Naive thymus-derived CD4-positive, alpha-beta T cell (primary cell): ENCODE measurements around the gene VWA5B1. TPM values are rescaled to one million over a fixed set of nuclear protein-coding genes. Genes with fewer than 3 reads are reported as not detected.

Source experiments
- ATAC-seq: fragments of 150-1000 bp; cut with Tn5 transposase; 2 replicates; pipeline ENCODE4 v1.10.0; 2021; ENCODE audit warnings: mild to moderate bottlenecking, moderate library complexity
- CTCF ChIA-PET: fragments of 350-600 bp; sonication (Branson Sonifier 250); formaldehyde crosslinking; loops from one replicate; lab custom pipeline; 2021; ENCODE audit warnings: antibody characterized with exemption; lab: Charles Lee
- POLR2A ChIA-PET: fragments of 350-600 bp; sonication (Branson Sonifier 250); formaldehyde crosslinking; loops from one replicate; lab custom pipeline; 2021; ENCODE audit warnings: antibody characterized with exemption, inconsistent platforms; lab: Charles Lee
- DNase-seq, 9 donors: peaks; one replicate each; pipeline versions ENCODE4 v3.0.0 to v3.0.0-alpha.2; 2020 to 2022; ENCODE audit warnings: mixed read lengths in 1 of 9
- H3K27ac ChIP-seq: one replicate; pipeline ENCODE4 v1.7.0; 2013; ENCODE audit warnings: mild to moderate bottlenecking, low read depth, low read length, moderate library complexity
- H3K27me3 ChIP-seq, 2 donors: one replicate each; pipeline ENCODE4 v1.7.0; 2013; ENCODE audit warnings: low read length in 2 of 2, mild to moderate bottlenecking in 2 of 2, moderate library complexity in 2 of 2; ENCODE audit not compliant: control insufficient read depth in 2 of 2, insufficient read depth in 2 of 2
- H3K36me3 ChIP-seq, 3 experiments: 1 replicate in 2 of 3; 2 replicates in 1 of 3; pipeline ENCODE4 v1.7.0; 2013; ENCODE audit warnings: low read length in 3 of 3, mild to moderate bottlenecking in 3 of 3, moderate library complexity in 1 of 3; ENCODE audit not compliant: insufficient read depth in 3 of 3, control insufficient read depth in 2 of 3
- H3K4me1 ChIP-seq, 2 donors: one replicate each; pipeline ENCODE4 v1.7.0; 2013; ENCODE audit warnings: low read length in 2 of 2, mild to moderate bottlenecking in 2 of 2, moderate library complexity in 1 of 2; ENCODE audit not compliant: control insufficient read depth in 2 of 2, insufficient read depth in 2 of 2
- H3K4me3 ChIP-seq: 2 replicates; pipeline ENCODE4 v1.7.0; 2013; ENCODE audit warnings: mild to moderate bottlenecking, low read length
- H3K9me3 ChIP-seq, 3 experiments: 1 replicate in 2 of 3; 2 replicates in 1 of 3; pipeline ENCODE4 v1.7.0; 2013; ENCODE audit warnings: low read length in 3 of 3; ENCODE audit not compliant: control insufficient read depth in 2 of 3
- H3K27ac Mint-ChIP-seq, 9 donors: one replicate each; pipeline ENCODE4 v1.8.0; 2020 to 2022; ENCODE audit warnings: mixed read lengths in 9 of 9, mild to moderate bottlenecking in 8 of 9, moderate library complexity in 5 of 9, inconsistent platforms in 2 of 9
- H3K27me3 Mint-ChIP-seq, 5 donors: one replicate each; pipeline ENCODE4 v1.8.0; 2021 to 2022; ENCODE audit warnings: mixed read lengths in 5 of 5, mild to moderate bottlenecking in 1 of 5
- H3K36me3 Mint-ChIP-seq, 5 donors: one replicate each; pipeline ENCODE4 v1.8.0; 2020 to 2022; ENCODE audit warnings: mixed read lengths in 5 of 5, mild to moderate bottlenecking in 3 of 5, inconsistent platforms in 1 of 5
- H3K4me1 Mint-ChIP-seq, 7 donors: one replicate each; pipeline ENCODE4 v1.8.0; 2020 to 2022; ENCODE audit warnings: mixed read lengths in 7 of 7, mild to moderate bottlenecking in 3 of 7, inconsistent platforms in 1 of 7
- H3K4me3 Mint-ChIP-seq, 10 donors: one replicate each; pipeline ENCODE4 v1.8.0; 2020 to 2022; ENCODE audit warnings: mild to moderate bottlenecking in 10 of 10, mixed read lengths in 10 of 10, moderate library complexity in 6 of 10, inconsistent platforms in 2 of 10
- H3K9me3 Mint-ChIP-seq, 11 donors: one replicate each; pipeline ENCODE4 v1.8.0; 2020 to 2022; ENCODE audit warnings: mixed read lengths in 11 of 11, mild to moderate bottlenecking in 4 of 11, inconsistent platforms in 1 of 11, moderate library complexity in 1 of 11
- intact Hi-C, 2 donors: fragments of 100-400 bp; cut with micrococcal nuclease; formaldehyde crosslinking; loops; one replicate each; pipeline ENCODE4 v1.15.1; 2023
- polyA plus RNA-seq, 2 donors: library from polyadenylated mRNA; unstranded; fragments of 300-500 nt; fragmentation: Illumina TruSeq; gene quantifications; one replicate each; pipeline ENCODE4 v1.2.3, GENCODE V29; 2021
- total RNA-seq, 6 experiments: library from RNA in 5 of 6; stranded (reverse) in 5 of 6; gene quantifications; 1 replicate in 5 of 6; 2 replicates in 1 of 6; pipeline ENCODE4 v1.2.3 and lab custom pipeline; 2021 to 2026

The VWA5B1 gene
- total and polyA plus RNA-seq, 7 experiments from 2014 or later = 0.05 to 0.46 (median 0.08) TPM; not detected in 2

DNA sequence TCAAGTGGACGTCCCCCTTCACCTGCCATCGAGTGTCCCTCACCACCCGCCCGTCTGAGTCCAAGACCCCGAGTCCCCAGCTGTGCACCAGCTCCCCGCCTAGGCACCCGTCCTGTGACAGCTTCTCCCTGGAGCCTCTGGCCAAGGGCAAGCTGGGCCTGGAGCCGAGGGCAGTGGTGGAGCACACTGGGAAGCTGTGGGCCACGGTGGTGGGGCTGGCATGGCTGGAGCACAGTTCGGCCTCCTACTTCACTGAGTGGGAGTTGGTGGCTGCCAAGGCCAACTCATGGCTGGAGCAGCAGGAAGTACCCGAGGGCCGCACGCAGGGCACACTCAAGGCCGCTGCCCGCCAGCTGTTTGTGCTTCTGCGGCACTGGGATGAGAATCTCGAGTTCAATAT lies 63.2 kb downstream of the VWA5B1 start:
- Mint-ChIP-seq H3K27me3 (peaks cover 0 to 19% (median under 1%) of the 10 kb centered on the region in 5 donors), H3K4me3 (no peak overlapping the region), H3K9me3 (no peaks in the 10 kb centered on the region), H3K4me1 (peaks cover 0 to 1% (median 0%) of the 10 kb centered on the region in 7 donors), H3K36me3 (no peaks in the 10 kb centered on the region), H3K27ac (no peak overlapping the region)
- POLR2A ChIA-PET = no interaction called here
- Histone ChIP-seq H3K4me1 (no peaks in the 10 kb centered on the region), H3K4me3 (no peak overlapping the region), H3K9me3 (no peaks in the 10 kb centered on the region), H3K36me3 (no peaks in the 10 kb centered on the region), H3K27ac (no peak overlapping the region), H3K27me3 (no peaks in the 10 kb centered on the region)
- ATAC-seq = no peak
- DNase-seq = no peak
- CTCF ChIA-PET = no interaction called here
- intact Hi-C loops = no loop called here

DNA sequence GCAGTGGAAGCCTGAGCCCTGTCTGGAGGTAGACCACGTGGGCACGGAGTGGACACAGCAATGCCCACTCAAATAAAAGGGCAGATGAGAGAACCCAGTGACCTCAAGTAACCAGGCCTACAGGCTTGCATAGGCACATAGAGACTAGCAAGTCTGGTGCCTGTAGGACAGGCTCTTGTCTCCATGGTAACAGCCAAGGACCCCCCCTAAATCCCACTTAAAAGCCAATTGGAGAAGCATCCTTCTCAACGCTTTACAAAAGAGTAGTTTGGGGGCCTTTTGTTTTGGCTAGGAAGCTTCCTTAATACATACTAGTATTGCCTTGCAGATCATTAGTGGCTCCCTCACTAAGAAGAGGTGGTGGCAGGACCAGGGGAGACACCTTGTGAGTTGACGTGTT lies 63.9 kb downstream of the VWA5B1 start:
- ChIA-PET CTCF (no interaction called here), POLR2A (no interaction called here)
- Mint-ChIP-seq H3K9me3 (no peaks in the 10 kb centered on the region), H3K27me3 (peaks cover 4 to 21% (median 7%) of the 10 kb centered on the region in 5 donors), H3K4me1 (peaks cover 3 to 8% (median 6%) of the 10 kb centered on the region in 7 donors), H3K36me3 (no peaks in the 10 kb centered on the region), H3K4me3 (no peak overlapping the region), H3K27ac (no peak overlapping the region)
- Histone ChIP-seq H3K9me3 (no peaks in the 10 kb centered on the region), H3K4me1 (no peaks in the 10 kb centered on the region), H3K4me3 (no peak overlapping the region), H3K36me3 (no peaks in the 10 kb centered on the region), H3K27ac (no peak overlapping the region), H3K27me3 (no peaks in the 10 kb centered on the region)
- ATAC-seq (no peak), DNase-seq (no peak)
- intact Hi-C loops = no loop called here

DNA sequence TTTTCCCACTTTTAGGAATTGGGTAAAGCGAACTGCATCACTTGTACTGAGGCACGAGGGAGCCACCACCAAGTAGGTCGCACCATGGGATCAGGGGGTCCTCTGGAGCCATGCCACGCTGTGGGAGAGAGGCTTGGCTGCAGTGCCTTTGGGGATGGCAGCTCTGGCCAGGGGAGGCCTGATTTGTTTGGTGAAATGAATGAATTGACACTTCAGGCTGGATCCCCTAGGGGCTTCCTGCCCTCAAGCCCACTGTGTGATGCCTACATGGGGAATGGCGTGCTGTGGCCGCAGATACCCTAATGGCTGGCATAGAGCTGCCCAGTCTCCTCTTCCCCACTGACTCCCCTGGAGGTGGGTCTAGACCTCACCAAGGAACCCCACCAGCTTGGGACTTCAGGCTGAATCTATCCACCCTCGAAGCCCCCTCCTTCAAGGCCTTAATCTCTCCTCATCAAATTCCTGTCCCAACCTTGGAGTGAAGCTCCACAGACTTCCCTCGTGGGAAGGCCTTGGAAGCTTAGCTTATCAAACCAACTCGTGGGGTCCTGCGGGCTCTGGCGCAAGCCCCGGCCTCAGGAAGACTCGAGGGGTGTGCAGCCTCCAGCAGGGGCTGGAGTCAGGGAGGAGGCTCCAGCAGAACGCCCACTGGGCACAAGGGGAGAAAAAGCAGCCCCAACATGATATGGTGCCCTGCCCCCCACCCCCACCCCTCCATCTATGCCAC lies 64.6 kb downstream of the VWA5B1 start:
- Mint-ChIP-seq H3K4me1 (peaks cover 3 to 11% (median 8%) of the 10 kb centered on the region in 7 donors), H3K9me3 (no peaks in the 10 kb centered on the region), H3K27me3 (peaks cover 4 to 22% (median 8%) of the 10 kb centered on the region in 5 donors), H3K27ac (no peak overlapping the region), H3K36me3 (no peaks in the 10 kb centered on the region), H3K4me3 (no peak overlapping the region)
- Histone ChIP-seq H3K36me3 (no peaks in the 10 kb centered on the region), H3K4me3 (no peak overlapping the region), H3K27me3 (peaks cover 0 to under 1% of the 10 kb centered on the region in 2 donors), H3K9me3 (no peaks in the 10 kb centered on the region), H3K27ac (no peak overlapping the region), H3K4me1 (no peaks in the 10 kb centered on the region)
- ATAC-seq = no peak
- no peak for DNase-seq
- intact Hi-C loops = no loop called here
- POLR2A ChIA-PET = no interaction called here
- CTCF ChIA-PET = no interaction called here

DNA sequence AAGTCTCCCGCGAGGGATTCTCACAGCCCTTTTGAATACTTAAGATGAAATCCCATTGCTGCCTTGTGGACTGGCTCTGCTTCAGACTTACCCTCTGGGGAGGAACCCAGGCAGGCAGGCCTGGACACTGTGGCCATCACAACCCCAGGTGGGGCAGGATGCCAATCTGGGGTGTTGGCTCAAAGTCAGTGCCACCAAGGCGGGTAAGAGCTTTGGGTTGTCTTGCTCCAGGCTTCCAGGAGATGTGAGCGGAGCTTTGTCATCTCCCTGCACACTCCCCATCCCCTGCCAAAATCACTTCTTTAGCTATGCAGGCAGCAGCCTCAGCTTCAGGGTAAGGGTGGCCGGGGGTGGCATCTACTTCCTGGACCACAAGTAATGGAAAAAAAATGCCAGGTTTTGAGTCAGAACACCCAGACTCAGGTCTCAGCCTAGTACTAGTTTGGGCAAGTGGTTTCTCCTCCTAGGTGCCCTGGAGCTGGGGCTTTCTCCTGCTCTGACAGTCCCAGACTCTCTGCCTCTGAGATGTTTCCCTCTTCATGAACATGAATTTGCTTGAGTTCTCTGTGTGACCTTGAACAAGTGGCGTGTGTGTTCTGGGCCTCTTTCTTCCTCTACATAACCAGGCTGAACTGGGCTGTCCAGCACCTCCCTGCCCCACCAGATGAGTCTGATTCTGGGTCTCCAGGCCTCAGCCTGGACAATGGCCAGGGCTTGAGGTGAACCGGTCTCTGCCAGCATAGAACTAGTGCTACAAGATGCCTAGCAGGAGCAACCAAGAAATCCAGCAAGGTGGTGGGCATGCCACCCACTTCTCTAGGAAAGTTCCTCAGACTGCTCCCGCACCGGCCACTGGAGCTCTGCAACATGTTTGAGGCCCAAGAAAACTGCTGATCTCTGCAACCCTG lies 65.4 kb downstream of the VWA5B1 start:
- POLR2A ChIA-PET = no interaction called here
- H3K27me3 ChIP-seq = peaks cover 0 to 4% of the 10 kb centered on the region in 2 donors
- CTCF ChIA-PET = no interaction called here

DNA sequence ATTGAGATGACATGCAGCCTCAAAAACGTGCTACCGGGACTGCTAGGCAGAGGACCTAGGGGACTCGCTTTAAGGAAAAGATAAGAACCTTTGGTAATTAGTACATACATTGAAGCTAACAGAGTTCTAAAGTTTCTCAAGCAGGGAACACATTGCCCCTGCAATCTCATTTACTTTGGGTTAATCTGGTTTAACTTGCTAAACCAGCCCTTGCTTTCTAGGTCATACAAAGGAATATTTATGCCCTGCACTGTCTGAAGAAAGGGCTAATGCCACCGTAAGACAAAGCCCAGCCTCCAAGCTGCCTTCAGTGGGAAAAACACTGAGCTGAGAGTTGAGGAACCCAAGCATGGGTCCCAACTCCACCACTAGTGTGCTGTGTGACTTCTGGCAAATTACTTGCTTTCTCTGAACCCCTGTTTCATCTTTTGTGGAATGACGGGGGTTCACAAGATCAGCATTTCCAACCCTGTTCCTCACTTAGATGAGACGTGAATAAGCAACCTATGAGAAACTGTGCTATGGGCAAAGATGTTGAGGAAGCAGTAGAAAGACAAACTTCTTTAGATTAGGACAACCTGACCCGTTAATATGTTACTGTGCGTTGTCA lies 66.3 kb downstream of the VWA5B1 start:
- DNase-seq = no peak
- CTCF ChIA-PET = no interaction called here
- intact Hi-C loops = no loop called here

More for the DNA sequence above, 65.4 kb downstream of the VWA5B1 start:
- H3K27ac Mint-ChIP-seq = no peak overlapping the region
- no peaks in the 10 kb centered on the region for H3K9me3 Mint-ChIP-seq
- H3K4me1 Mint-ChIP-seq = peaks cover 3 to 11% (median 8%) of the 10 kb centered on the region in 7 donors
- H3K27ac ChIP-seq = no peak overlapping the region
- H3K27me3 Mint-ChIP-seq = peaks cover 4 to 26% (median 9%) of the 10 kb centered on the region in 5 donors
- H3K9me3 ChIP-seq = no peaks in the 10 kb centered on the region
- H3K4me1 ChIP-seq = no peaks in the 10 kb centered on the region
- no peaks in the 10 kb centered on the region for H3K36me3 ChIP-seq
- H3K4me3 Mint-ChIP-seq = no peak overlapping the region
- ATAC-seq (no peak), DNase-seq (no peak)
- intact Hi-C loops = no loop called here
- no peak overlapping the region for H3K4me3 ChIP-seq
- H3K36me3 Mint-ChIP-seq = no peaks in the 10 kb centered on the region

DNA sequence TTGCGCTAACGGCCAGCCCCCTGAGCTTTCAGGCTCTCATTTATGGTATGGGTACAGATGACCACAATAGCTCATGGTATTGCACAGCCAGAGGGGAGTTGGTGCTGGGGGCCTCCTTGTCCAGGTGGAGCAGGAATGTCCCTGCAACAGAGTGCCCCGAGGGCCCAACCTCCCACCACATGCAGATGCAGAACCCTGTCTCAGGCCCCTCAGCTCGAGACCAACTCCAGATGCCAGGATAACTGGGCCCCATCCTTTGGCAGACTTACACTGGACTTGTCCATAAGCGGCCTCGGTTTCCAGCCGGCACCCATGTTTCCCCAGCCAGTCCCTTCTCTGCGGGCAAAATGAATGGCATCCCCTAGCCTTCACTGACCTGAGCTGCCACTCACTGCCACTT lies 67.1 kb downstream of the VWA5B1 start:
- POLR2A ChIA-PET = no interaction called here
- Histone ChIP-seq H3K4me1 (no peaks in the 10 kb centered on the region), H3K9me3 (no peaks in the 10 kb centered on the region), H3K36me3 (no peaks in the 10 kb centered on the region), H3K27me3 (peaks cover 3 to 4% of the 10 kb centered on the region in 2 donors), H3K27ac (no peak overlapping the region), H3K4me3 (no peak overlapping the region)
- Mint-ChIP-seq H3K4me3 (no peak overlapping the region), H3K27me3 (peaks cover 20 to 38% (median 24%) of the 10 kb centered on the region in 5 donors), H3K36me3 (peaks cover 0 to 4% (median 0%) of the 10 kb centered on the region in 5 donors), H3K9me3 (peaks cover 0 to 3% (median 0%) of the 10 kb centered on the region in 11 donors), H3K27ac (no peak overlapping the region), H3K4me1 (peaks cover 3 to 11% (median 8%) of the 10 kb centered on the region in 7 donors)
- CTCF ChIA-PET = no interaction called here
- intact Hi-C loops = no loop called here
- ATAC-seq (no peak), DNase-seq (no peak)

More for the DNA sequence above, 66.3 kb downstream of the VWA5B1 start:
- no peaks in the 10 kb centered on the region for H3K36me3 ChIP-seq
- Mint-ChIP-seq H3K27me3 (peaks cover 13 to 31% (median 16%) of the 10 kb centered on the region in 5 donors), H3K4me3 (no peak overlapping the region), H3K36me3 (no peaks in the 10 kb centered on the region), H3K4me1 (peaks cover 3 to 11% (median 8%) of the 10 kb centered on the region in 7 donors), H3K27ac (no peak overlapping the region), H3K9me3 (peaks cover 0 to under 1% (median 0%) of the 10 kb centered on the region in 11 donors)
- no peaks in the 10 kb centered on the region for H3K4me1 ChIP-seq
- ATAC-seq = no peak
- H3K4me3 ChIP-seq = no peak overlapping the region
- H3K27ac ChIP-seq = no peak overlapping the region
- no peaks in the 10 kb centered on the region for H3K9me3 ChIP-seq
- H3K27me3 ChIP-seq = peaks cover 3 to 4% of the 10 kb centered on the region in 2 donors
- POLR2A ChIA-PET = no interaction called here
